HPDE6-E6E7 (cell line): ENCODE data around the gene FYN.

Experiments
- DNase-seq: peaks from one replicate; pipeline ENCODE4 v3.0.0; 2011; ENCODE audit warnings: missing footprints; ENCODE audit errors: extremely low spot score

Gene FYN

DNA sequence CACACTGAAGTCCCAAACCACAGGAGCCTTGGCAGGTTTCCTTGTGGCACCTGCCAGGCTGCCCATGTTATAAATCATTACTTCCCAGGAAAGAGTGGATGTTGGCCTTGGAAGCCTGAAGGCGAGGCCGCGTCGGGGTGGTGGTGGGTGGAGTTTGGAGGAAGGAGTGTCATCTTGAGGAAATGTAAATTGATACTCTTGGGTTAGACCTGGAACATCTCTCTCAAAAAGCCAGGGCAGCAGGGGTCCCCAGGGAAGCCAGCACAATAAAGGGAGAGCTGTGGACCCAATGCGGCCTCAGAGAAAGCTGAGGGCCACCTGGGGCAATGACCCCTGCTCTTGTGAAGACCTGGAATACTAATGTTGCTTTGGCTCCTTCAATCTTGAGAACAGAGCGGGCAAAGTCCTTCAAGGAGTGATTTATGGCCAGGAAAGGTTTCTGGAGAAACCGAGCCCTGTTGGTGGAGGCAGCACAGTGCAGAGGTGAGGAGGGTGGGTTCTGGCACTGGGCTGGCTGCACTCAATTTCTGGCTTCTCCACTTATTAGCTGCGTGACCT, 241.3 kb downstream of the FYN start:
- DNase-seq, result no peak

DNA sequence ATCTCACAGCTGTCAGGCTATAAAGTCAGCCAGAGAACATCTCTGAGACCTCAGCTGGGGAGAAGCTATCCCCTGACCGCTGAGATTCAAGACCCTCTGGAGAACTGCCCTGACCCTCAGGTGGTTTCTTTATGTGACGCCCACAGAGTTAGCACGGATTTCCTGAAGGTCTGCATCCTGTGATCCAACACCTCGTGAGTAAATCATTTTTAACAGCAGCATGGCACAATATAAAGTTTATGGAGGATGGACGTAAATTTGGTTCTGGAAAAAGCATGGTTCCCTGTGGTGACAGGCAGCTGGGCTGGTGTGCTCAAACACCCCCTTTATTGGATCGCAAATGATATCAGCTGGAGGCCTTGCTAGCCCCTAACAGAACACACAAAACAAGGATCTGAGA, 242.2 kb downstream of the FYN start:
- DNase-seq, result no peak

DNA sequence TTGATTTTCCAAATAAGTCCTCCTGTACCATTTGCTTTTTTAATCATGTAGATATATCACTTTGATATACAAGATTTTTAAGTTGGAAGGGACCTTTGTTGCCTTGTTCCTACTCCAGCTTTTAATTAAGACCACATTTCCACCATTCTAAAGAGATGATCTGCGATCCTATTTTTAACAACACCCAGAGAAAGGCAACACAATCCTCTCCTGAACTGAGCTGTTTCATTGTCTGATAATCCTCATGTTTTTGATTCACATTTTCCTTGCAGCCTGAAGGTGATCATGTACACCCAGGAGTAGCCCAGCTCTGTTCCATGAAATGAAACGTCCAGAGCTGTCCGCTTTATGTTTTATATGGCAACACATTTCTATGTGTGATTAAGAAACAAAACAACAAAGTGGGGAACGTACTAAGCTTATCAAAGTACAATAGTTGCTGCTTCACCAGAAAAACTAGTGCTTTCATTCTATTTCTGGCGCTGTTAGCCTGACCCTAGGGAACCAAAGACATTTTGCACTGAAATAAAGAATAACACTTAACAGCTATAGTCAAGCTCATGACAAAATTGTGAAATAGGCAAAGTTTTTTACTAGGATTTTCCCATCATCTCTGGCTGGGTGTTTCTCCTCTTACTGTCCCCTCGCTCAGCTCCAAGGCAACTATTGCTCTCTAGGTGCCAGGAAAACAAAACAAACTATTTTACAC, 245.0 kb downstream of the FYN start:
- no peak for DNase-seq

DNA sequence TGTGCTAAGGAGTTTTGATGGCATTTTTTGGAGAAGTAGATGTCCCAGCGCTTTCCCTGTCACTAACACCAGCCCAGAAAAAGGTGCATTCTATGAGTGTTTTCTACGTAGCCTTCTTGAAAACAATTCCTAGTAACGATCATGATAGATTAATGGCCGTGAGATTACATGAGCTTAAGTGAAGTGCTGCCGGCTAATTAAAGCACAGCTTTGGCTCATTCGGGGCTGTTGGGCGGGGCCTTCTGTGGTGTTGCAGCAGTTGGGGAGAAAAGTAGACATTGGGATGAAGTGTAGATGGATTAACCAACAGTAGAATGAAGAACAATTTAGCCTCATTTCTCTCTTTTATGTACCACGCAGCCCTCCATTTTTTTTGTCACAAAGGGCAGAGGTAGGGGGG, 246.8 kb downstream of the FYN start:
- no peak for DNase-seq

DNA sequence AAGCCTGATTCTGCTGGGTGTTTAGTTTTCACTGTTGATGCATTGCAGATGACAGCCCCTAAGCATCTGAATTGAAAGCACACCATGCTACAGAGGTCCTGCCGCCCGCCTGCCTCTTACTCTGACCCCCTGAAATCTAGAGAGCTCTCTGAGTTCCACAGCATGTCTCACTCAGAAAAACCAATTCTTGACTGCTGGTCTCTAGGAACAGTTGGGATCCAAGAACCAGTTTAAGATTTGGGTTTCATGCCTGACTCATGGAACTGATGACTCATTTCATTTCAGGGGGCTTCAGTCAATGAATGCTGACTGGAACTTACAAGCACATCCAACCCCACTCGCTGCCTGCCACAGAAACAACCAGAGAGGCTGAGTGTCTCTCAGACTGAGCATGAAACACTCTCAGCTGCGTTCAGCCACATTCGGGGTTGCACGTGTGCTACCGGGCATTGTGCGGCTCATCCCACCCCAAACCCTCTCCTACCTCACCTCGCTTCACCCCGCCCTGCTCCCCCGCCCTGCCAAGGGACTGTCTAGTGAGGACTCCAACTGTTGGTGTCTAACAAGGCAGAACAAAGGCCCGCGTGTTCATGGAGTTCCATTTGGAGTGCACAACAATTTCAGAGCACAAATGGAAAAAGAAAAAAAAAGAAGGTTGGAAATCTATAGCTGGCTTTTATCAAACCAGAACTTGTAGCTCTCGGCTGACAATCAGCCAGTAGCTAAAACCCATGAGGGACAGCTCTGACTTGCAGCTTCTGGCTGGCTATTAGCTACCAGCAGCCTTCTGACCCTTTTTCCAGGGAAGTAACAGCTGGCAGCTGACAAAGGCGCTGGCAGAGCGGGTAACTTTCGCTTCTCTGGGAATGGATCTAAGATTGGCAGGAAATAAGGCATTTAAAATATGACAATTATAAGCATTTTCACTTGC, 247.5 kb downstream of the FYN start:
- DNase-seq, result no peak

DNA sequence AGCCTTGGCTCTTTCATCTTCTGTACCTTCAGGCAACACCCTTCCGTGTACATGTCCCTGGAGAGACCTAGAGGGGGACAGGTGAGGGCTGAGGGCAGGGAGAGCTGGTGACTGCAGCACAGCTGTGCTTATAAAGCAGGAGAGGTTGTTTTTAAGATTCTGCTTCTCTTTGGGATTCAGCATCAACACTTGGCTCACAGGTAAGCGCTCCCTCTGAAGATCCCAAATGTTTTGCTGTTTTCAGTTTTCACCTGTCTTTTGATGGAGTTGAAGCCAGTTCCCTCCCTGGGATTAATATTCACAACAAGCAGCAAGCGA, 248.2 kb downstream of the FYN start:
- DNase-seq, result no peak

DNA sequence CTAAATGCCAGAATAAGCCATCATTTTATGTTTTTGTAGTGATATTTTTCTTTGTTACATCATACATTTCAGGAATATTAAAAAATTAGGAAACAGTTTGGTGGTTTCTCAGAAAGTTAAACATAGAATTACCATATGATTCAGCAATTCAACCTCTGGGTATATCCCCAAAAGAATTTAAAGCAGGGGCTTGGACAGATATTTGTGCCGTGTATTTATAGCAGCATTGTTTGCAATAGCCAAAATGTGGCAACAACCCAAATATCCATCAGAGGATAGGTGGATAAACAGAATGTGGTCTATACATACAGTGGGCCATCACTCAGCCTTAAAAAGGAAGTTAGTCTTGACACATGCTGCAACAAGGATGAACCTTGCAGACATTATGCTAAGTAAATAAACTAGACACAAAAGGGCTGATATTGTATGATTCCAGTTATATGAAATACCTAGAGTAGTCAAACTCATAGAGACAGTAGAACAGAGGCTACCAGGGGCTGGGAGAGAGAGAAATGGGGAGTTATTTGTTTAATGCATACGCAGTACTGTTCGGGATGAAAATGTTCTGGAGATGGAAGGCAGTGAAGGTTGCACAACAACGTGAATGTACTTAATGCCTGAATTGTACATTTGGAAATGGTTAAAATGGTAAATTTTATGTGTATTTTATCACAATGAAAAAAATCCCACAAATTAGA, 248.7 kb downstream of the FYN start:
- DNase-seq, result no peak

DNA sequence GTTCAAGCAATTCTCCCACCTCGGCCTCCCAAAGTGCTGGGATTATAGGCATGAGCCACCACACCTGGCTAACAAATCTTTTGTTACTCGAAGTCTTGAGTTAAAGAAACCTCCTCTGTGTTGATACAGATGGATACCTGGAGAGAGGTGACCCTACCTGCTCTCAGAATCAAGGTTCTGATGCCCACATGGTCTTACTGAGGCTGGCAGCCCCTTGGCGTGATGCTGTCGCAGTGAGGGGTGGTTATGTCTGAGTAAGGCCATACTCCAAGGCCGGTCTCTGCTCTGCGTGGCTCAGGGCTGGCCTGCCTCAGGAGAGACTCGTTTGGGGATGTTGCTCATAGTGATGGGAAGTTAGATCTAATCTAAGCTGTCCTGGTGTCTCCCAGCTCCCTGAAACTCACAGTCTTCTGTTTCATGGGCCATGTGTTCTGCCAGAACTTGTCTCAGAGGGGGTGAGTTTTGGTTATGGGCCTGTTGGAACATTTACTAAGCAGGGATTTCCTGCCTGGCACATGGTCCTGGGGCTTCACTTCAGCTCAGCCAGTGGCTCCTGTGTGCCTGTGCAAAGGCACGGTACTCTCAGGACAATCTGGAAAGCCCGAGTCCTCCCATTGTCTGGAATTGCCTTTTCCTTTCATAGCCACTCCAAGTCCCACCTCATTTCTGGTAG, 250.1 kb downstream of the FYN start:
- no peak for DNase-seq

DNA sequence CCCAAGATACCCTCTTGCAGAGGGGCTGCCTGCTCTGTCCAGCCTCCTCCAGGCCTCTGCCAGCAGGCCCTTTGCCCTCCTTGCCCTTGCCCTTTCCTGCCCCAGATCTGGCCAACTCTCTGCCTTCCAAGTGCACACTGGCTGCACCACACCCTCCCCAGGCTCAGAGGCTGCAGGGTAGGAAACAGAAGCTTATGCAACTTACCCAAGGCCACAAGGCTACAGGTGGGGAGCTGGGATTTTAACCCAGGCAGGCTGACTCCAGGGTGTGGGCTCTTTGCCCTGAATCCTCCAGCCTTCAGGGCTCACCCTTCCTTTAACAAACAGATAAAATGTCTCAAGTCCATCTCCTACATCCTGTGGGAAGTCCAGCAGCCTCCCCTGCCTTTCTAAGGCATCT, 253.1 kb downstream of the FYN start:
- DNase-seq, result no peak

DNA sequence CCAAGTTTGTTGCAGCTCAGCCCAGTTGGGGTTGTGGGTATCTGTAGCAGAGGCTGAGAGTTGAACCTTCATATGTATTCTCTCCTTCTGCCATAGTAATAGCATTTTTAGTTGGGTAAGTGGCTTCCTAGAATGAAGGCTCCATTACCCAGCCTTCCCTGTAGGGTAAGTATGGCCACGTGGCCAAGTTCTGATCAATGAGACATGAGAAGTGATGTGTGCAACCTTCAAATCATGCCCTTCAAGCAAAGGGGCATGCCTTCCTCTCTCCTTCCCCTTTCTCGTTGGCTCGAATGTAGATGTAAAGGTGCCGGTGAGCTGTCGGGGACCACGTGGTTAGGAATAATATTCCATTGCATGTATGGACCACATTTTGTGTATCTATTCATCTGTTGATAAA, 254.8 kb downstream of the FYN start:
- DNase-seq, result no peak

DNA sequence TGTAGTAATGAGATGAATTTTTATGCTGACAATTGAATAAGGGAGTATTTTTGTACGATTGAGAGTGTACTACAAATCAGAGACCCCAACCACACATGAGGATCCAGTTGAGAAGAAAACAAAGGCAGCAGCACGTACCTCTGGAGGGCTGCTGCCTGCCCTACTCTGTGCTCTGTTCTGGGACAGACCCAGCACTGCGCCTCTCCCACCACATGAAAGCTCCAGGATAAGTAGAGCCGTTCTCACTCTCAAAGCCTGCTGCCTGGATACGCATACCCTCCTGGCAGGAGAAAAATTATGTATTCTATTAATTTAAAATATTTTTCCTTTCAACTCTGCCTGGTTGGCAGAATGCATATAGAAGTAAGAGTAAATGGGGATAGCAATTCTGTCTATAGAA, 256.1 kb downstream of the FYN start:
- no peak for DNase-seq

DNA sequence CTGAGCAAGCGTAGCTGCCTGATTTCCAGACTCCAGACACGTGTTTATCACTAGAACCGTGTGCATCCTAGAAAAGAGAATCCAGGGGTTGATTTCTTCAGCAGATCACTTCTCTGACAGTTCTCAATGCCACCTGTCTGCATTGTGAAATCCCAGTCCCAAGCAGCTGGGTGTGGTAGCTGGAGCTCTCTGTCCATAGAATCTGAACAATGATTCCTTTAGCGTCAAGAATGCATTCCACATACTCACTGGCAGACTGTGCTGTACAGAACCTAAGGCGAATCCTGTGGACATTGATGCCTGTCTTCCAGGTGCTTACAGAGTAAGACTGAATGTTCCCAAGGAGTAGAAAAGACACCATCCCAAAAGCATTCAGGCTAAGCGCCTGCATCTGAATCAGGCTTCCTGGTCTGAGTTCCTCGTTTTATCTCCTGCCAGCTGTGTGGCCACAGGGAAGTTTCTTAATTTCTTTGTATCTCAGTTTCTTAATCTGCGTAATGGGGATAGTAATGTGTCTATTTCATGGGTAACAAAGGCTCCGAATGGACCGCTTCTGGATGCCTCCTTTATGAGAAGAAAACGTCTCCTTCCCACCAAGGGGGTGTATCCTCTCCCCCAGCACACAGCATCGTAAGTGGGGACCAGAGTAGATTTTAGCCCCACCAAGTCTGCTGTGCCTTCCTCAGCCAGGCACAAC, 257.2 kb downstream of the FYN start:
- DNase-seq, result no peak

DNA sequence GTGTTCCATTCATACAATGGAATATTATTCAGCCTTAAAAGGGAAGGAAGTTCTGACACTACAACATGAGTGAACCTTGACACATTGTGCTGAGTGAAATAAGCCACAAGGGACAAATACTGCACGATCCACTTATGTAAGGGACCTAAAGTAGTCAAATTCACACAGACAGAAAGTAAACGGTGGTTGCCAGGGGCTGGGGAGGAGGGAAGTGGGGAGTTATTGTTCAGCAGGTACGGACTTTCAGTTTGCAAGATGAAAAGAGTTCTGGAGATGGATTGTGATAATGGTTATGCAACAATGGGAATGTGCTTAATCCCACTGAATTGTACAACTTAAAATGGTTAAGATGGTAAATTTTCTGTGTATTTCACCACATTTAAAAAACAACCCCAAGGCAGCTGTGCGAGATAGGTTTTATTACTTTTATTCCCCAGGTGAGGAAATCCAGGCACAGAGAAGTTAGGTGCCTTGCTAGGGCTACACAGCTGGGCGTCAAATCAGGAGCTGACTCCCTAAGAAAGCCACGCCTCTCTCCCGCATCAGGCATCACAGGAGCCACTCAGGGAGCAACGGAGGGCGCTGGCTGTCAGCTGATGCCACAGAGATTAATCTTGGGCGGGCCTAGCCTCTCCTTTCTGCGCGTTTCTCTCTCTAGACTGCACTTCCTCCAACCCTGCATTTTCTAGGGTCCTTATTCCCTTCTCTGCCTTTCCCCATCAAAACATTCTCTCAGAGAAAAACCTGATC, 258.2 kb downstream of the FYN start:
- DNase-seq, result no peak

DNA sequence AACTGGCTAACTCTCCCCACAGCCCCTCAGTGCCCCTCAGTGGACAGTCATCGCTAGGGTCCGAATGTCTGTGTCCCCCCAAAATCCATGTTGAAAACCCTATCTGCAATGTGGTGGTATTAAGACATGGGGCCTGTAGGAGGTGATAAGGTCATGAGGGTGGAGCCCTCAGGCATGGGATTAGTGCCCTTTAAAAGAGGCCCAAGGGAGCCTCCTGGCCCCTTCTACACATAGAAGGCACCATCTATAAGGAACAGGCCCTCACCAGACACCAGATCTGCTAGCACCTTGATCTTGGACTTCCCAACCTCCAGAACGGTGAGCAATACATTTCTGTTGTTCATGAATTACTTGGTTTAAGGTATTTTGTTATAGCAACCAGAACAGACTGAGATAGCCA, 260.9 kb downstream of the FYN start:
- no peak for DNase-seq

DNA sequence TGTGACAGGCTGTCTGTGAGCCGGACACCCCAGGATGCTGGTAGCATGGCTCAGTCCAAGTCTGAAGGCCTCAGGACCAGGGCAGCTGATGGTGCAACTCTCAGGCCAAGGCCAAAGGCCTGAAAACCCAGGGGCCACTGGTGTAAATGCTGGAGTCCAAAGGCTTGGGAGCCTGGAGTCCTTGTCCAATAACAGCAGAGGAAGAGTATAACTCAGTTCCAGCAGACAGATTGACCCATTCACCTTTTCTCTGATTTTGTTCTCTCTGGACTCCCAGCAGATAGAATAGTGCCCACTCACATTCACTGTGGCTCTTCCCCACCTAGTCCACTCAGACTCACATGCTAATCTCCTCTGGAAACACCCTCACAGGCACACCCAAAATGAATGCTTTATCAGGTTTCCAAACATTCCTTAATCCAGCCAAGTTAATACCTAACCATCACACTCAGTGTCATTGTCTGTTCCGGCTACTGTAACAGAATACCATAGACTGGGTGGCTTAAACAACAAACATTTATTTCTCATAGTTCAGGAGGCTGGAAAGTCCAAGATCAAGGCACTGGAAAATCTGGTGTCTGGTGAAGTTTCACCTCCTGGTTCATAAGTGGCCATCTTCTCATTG, 262.6 kb downstream of the FYN start:
- DNase-seq, result no peak
